WTC11 (cell line): ENCODE data around the gene KLK3. TPM values are rescaled to one million over a fixed set of nuclear protein-coding genes. Genes with fewer than 3 reads are reported as not detected.

Experiments
- ATAC-seq: fragments of 200-7000 bp; cut with Tn5 transposase; 2 replicates; pipeline ENCODE4 v1.10.0; 2021; ENCODE audit warnings: mild to moderate bottlenecking, moderate library complexity
- CTCF ChIA-PET: fragments of 300-600 bp; sonication (Branson Sonifier 250); formaldehyde crosslinking; loops from one replicate; lab custom pipeline; 2021; ENCODE audit warnings: antibody characterized with exemption; lab: Charles Lee
- POLR2A ChIA-PET: fragments of 350-600 bp; sonication (Branson Sonifier 250); formaldehyde crosslinking; loops from one replicate; lab custom pipeline; 2021; ENCODE audit warnings: antibody characterized with exemption; lab: Charles Lee
- DNase-seq: peaks from one replicate; pipeline ENCODE4 v3.0.0; 2021; ENCODE audit warnings: low spot score
- H3K27ac Mint-ChIP-seq: 2 replicates; pipeline ENCODE4 v1.8.0; 2021; ENCODE audit warnings: mixed read lengths
- H3K27me3 Mint-ChIP-seq: 2 replicates; pipeline ENCODE4 v1.8.0; 2021; ENCODE audit warnings: low read depth, mild to moderate bottlenecking, moderate library complexity, mixed read lengths
- H3K36me3 Mint-ChIP-seq: 2 replicates; pipeline ENCODE4 v1.8.0; 2021; ENCODE audit warnings: mixed read lengths
- H3K4me1 Mint-ChIP-seq: 2 replicates; pipeline ENCODE4 v1.8.0; 2022; ENCODE audit warnings: mixed read lengths
- H3K4me3 Mint-ChIP-seq: 2 replicates; pipeline ENCODE4 v1.8.0; 2021; ENCODE audit warnings: mild to moderate bottlenecking, moderate library complexity, mixed read lengths
- H3K9me3 Mint-ChIP-seq: 2 replicates; pipeline ENCODE4 v1.8.0; 2021; ENCODE audit warnings: mixed read lengths
- ELF4 ChIP-seq: sonication (generic); formaldehyde crosslinking; IDR thresholded peaks from 2 replicates; pipeline ENCODE4 v1.8.1; 2022; ENCODE audit warnings: low read depth, mild to moderate bottlenecking, moderate library complexity, missing genetic modification reagents
- EMX1 ChIP-seq: fragments of 250-450 bp; sonication (Bioruptor Pico); IDR thresholded peaks from 2 replicates; pipeline ENCODE4 v1.8.0; 2021; ENCODE audit warnings: mild to moderate bottlenecking
- ESRRA ChIP-seq: sonication (generic); formaldehyde crosslinking; IDR thresholded peaks from 2 replicates; pipeline ENCODE4 v1.8.1; 2022; ENCODE audit warnings: mild to moderate bottlenecking, missing genetic modification reagents, borderline replicate concordance
- ETV6 ChIP-seq: sonication (generic); formaldehyde crosslinking; IDR thresholded peaks from 2 replicates; pipeline ENCODE4 v1.8.1; 2022; ENCODE audit warnings: mild to moderate bottlenecking, missing genetic modification reagents
- GRHL2 ChIP-seq: fragments of 250-450 bp; sonication (Bioruptor Pico); IDR thresholded peaks from 2 replicates; pipeline ENCODE4 v1.8.0; 2022; ENCODE audit warnings: mild to moderate bottlenecking, moderate library complexity; ENCODE audit not compliant: insufficient replicate concordance, severe bottlenecking
- IRF2 ChIP-seq: sonication (generic); formaldehyde crosslinking; IDR thresholded peaks from 2 replicates; pipeline ENCODE4 v1.8.0; 2022; ENCODE audit warnings: low read depth, missing genetic modification reagents, borderline replicate concordance
- JAZF1 ChIP-seq: fragments of 250-450 bp; sonication (Bioruptor Pico); IDR thresholded peaks from 2 replicates; pipeline ENCODE4 v1.9.0; 2021; ENCODE audit warnings: moderate library complexity, mild to moderate bottlenecking, inconsistent platforms
- NFATC4 ChIP-seq: fragments of 250-450 bp; sonication (Bioruptor Pico); IDR thresholded peaks from 2 replicates; pipeline ENCODE4 v1.9.0; 2021; ENCODE audit warnings: mild to moderate bottlenecking
- OVOL2 ChIP-seq: fragments of 250-450 bp; sonication (Bioruptor Pico); IDR thresholded peaks from 2 replicates; pipeline ENCODE4 v1.9.0; 2021; ENCODE audit warnings: mild to moderate bottlenecking, borderline replicate concordance
- PRRX2 ChIP-seq: fragments of 250-450 bp; sonication (Bioruptor Pico); IDR thresholded peaks from 2 replicates; pipeline ENCODE4 v1.8.0; 2021; ENCODE audit warnings: mild to moderate bottlenecking
- ZBTB21 ChIP-seq: sonication (generic); formaldehyde crosslinking; IDR thresholded peaks from 2 replicates; pipeline ENCODE4 v1.8.1; 2023; ENCODE audit warnings: mild to moderate bottlenecking, missing genetic modification reagents, borderline replicate concordance
- ZNF138 ChIP-seq: sonication (generic); formaldehyde crosslinking; conservative IDR thresholded peaks from 2 replicates; pipeline ENCODE4 v1.8.1; 2022; ENCODE audit warnings: mild to moderate bottlenecking, moderate library complexity, missing genetic modification reagents
- total RNA-seq: library from RNA; stranded (reverse); gene quantifications from 3 replicates; pipeline ENCODE4 v1.2.3, GENCODE V29; 2021
- TF ChIP-seq, protein P1 (sequence below): sonication (generic); formaldehyde crosslinking; conservative IDR thresholded peaks from 2 replicates; pipeline ENCODE4 v1.8.1; 2023; ENCODE audit warnings: mild to moderate bottlenecking, low read depth, missing genetic modification reagents, moderate library complexity
- TF ChIP-seq, protein P2 (sequence below): fragments of 250-450 bp; sonication (Bioruptor Pico); IDR thresholded peaks from 2 replicates; pipeline ENCODE4 v1.9.0; 2021; ENCODE audit warnings: mild to moderate bottlenecking
- TF ChIP-seq, protein P3 (sequence below): fragments of 250-450 bp; sonication (Bioruptor Pico); IDR thresholded peaks from 2 replicates; pipeline ENCODE4 v1.9.0; 2021; ENCODE audit warnings: moderate library complexity, mild to moderate bottlenecking, inconsistent platforms, borderline replicate concordance
- TF ChIP-seq, protein P4 (sequence below): sonication (generic); formaldehyde crosslinking; IDR thresholded peaks from 2 replicates; pipeline ENCODE4 v1.8.0; 2023; ENCODE audit warnings: missing genetic modification reagents
- TF ChIP-seq, protein P5 (sequence below): sonication (generic); formaldehyde crosslinking; IDR thresholded peaks from 2 replicates; pipeline ENCODE4 v1.8.0; 2022; ENCODE audit warnings: mild to moderate bottlenecking, missing genetic modification reagents
- TF ChIP-seq, protein P6 (sequence below): sonication (generic); formaldehyde crosslinking; IDR thresholded peaks from 2 replicates; pipeline ENCODE4 v1.8.0; 2022; ENCODE audit warnings: mild to moderate bottlenecking, missing genetic modification reagents
- TF ChIP-seq, protein P7 (sequence below): sonication (generic); formaldehyde crosslinking; IDR thresholded peaks from 2 replicates; pipeline ENCODE4 v1.8.1; 2022; ENCODE audit warnings: low read depth, missing genetic modification reagents, borderline replicate concordance
- TF ChIP-seq, protein P8 (sequence below): fragments of 250-450 bp; sonication (Bioruptor Pico); IDR thresholded peaks from 2 replicates; pipeline ENCODE4 v2.1.2; 2022; ENCODE audit warnings: mild to moderate bottlenecking, moderate library complexity

Gene KLK3
- total RNA-seq, 1 experiment from 2014 or later: 0.13 TPM

DNA sequence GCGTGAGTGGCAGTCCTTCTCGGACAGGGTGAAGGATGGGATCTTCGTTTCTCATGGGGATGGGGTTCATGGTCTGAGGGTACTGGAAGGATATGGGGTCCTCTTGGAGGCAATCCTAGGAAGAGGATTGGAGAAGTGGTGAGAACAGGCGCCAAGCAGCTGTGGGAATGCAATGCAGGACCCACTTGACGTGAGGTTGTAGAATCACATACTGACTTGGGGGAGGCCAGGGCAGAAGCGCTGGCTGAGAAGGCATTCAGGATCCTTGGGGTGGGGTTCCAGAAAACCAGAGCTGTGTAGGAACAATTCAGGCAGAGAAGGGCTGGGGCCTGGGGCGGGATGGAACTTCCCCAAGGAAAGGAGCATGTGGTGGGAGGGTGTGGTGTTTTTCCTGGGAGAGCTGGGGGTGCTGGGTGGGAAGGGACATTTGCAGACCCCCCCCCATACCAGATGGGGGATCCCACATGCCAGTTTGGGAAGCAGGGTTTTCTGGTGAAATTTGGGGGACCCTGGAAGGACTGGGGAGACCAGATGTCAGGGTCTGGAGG is 32.0 kb upstream of the KLK3 start:
- POLR2A ChIA-PET: interaction anchor here (0.6 to 0.7 kb wide), 2 partner anchors 28 to 326 kb away, joined by 3 to 4 read pairs; no protein-coding TSS in a partner anchor

DNA sequence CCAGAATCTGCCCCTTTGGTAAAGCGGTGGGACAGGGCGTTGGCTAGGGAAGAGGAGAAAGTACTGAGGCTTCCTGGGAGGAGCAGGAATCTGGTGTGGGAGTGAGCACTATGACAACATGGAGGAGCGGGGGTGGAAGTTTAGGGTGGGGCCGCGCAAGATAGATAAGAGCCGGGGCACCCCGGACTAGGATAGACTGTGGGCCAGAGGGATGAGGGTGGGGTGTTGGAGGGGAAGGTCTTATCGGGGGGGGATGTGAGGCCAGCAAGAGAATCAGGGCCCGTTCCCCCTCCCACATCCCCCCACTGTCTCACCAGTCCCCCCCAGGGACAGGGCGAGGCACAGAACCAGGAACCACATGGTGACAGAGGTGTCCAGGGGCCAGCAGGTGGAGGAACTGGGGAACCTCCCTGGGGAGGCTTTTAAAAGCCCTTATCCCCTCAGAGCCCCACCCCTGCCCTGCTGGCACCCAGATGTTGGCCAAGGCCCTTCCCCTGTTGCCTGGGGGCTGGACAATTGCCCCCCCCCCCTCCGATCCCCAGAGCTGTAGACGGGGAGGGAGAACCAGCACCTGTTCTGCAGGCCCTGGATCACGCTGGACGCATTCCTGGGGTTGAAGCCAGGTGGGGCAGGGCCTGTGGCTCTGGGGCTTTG is 31.2 kb upstream of the KLK3 start, which contains the start of gene KLK1:
Gene KLK1 (minus strand): TSS at position 399 of the 654 bp plus-strand sequence. CDS start 39 bp downstream, at position 360.
- Mint-ChIP-seq H3K36me3 (no peaks in the 10 kb centered on the region), H3K4me3 (no peak within 1 kb of the TSS), H3K4me1 (peaks cover 29% of the 10 kb centered on the region), H3K27me3 (peaks cover 85% of the 10 kb centered on the region), H3K27ac (no peak within 1 kb of the TSS), H3K9me3 (no peaks in the 10 kb centered on the region)
- DNase-seq: no peak
- CTCF ChIA-PET: no interaction called here
- no peak for ATAC-seq
- POLR2A ChIA-PET: interaction anchor here (0.6 to 0.7 kb wide), 2 partner anchors 29 to 326 kb away, joined by 3 to 4 read pairs; no protein-coding TSS in a partner anchor
- TF ChIP-seq, protein P1, sequence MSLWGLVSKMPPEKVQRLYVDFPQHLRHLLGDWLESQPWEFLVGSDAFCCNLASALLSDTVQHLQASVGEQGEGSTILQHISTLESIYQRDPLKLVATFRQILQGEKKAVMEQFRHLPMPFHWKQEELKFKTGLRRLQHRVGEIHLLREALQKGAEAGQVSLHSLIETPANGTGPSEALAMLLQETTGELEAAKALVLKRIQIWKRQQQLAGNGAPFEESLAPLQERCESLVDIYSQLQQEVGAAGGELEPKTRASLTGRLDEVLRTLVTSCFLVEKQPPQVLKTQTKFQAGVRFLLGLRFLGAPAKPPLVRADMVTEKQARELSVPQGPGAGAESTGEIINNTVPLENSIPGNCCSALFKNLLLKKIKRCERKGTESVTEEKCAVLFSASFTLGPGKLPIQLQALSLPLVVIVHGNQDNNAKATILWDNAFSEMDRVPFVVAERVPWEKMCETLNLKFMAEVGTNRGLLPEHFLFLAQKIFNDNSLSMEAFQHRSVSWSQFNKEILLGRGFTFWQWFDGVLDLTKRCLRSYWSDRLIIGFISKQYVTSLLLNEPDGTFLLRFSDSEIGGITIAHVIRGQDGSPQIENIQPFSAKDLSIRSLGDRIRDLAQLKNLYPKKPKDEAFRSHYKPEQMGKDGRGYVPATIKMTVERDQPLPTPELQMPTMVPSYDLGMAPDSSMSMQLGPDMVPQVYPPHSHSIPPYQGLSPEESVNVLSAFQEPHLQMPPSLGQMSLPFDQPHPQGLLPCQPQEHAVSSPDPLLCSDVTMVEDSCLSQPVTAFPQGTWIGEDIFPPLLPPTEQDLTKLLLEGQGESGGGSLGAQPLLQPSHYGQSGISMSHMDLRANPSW (CRISPR knock-in tag): no peak
- no peak for TF ChIP-seq ZBTB21 (CRISPR knock-in tag)
- TF ChIP-seq, protein P2, sequence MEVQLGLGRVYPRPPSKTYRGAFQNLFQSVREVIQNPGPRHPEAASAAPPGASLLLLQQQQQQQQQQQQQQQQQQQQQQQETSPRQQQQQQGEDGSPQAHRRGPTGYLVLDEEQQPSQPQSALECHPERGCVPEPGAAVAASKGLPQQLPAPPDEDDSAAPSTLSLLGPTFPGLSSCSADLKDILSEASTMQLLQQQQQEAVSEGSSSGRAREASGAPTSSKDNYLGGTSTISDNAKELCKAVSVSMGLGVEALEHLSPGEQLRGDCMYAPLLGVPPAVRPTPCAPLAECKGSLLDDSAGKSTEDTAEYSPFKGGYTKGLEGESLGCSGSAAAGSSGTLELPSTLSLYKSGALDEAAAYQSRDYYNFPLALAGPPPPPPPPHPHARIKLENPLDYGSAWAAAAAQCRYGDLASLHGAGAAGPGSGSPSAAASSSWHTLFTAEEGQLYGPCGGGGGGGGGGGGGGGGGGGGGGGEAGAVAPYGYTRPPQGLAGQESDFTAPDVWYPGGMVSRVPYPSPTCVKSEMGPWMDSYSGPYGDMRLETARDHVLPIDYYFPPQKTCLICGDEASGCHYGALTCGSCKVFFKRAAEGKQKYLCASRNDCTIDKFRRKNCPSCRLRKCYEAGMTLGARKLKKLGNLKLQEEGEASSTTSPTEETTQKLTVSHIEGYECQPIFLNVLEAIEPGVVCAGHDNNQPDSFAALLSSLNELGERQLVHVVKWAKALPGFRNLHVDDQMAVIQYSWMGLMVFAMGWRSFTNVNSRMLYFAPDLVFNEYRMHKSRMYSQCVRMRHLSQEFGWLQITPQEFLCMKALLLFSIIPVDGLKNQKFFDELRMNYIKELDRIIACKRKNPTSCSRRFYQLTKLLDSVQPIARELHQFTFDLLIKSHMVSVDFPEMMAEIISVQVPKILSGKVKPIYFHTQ: no peak
- TF ChIP-seq JAZF1 (CRISPR knock-in tag): no peak
- TF ChIP-seq, protein P3, sequence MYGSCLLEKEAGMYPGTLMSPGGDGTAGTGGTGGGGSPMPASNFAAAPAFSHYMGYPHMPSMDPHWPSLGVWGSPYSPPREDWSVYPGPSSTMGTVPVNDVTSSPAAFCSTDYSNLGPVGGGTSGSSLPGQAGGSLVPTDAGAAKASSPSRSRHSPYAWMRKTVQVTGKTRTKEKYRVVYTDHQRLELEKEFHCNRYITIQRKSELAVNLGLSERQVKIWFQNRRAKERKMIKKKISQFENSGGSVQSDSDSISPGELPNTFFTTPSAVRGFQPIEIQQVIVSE: no peak
- no peak for TF ChIP-seq EMX1 (CRISPR knock-in tag)
- no peak for TF ChIP-seq ELF4
- TF ChIP-seq, protein P4, sequence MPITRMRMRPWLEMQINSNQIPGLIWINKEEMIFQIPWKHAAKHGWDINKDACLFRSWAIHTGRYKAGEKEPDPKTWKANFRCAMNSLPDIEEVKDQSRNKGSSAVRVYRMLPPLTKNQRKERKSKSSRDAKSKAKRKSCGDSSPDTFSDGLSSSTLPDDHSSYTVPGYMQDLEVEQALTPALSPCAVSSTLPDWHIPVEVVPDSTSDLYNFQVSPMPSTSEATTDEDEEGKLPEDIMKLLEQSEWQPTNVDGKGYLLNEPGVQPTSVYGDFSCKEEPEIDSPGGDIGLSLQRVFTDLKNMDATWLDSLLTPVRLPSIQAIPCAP (CRISPR knock-in tag): no peak
- no peak for TF ChIP-seq GRHL2 (CRISPR knock-in tag)
- no peak for TF ChIP-seq OVOL2 (CRISPR knock-in tag)
- no peak for TF ChIP-seq PRRX2 (CRISPR knock-in tag)
- TF ChIP-seq, protein P5, sequence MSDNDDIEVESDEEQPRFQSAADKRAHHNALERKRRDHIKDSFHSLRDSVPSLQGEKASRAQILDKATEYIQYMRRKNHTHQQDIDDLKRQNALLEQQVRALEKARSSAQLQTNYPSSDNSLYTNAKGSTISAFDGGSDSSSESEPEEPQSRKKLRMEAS: no peak
- TF ChIP-seq IRF2: no peak
- TF ChIP-seq, protein P6, sequence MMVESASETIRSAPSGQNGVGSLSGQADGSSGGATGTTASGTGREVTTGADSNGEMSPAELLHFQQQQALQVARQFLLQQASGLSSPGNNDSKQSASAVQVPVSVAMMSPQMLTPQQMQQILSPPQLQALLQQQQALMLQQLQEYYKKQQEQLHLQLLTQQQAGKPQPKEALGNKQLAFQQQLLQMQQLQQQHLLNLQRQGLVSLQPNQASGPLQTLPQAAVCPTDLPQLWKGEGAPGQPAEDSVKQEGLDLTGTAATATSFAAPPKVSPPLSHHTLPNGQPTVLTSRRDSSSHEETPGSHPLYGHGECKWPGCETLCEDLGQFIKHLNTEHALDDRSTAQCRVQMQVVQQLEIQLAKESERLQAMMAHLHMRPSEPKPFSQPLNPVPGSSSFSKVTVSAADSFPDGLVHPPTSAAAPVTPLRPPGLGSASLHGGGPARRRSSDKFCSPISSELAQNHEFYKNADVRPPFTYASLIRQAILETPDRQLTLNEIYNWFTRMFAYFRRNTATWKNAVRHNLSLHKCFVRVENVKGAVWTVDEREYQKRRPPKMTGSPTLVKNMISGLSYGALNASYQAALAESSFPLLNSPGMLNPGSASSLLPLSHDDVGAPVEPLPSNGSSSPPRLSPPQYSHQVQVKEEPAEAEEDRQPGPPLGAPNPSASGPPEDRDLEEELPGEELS (CRISPR knock-in tag): no peak
- TF ChIP-seq ETV6 (CRISPR knock-in tag): no peak
- TF ChIP-seq ZNF138 (CRISPR knock-in tag): no peak
- TF ChIP-seq NFATC4 (CRISPR knock-in tag): no peak

More for the DNA sequence above, 32.0 kb upstream of the KLK3 start:
- ATAC-seq: no peak
- TF ChIP-seq, protein P7, sequence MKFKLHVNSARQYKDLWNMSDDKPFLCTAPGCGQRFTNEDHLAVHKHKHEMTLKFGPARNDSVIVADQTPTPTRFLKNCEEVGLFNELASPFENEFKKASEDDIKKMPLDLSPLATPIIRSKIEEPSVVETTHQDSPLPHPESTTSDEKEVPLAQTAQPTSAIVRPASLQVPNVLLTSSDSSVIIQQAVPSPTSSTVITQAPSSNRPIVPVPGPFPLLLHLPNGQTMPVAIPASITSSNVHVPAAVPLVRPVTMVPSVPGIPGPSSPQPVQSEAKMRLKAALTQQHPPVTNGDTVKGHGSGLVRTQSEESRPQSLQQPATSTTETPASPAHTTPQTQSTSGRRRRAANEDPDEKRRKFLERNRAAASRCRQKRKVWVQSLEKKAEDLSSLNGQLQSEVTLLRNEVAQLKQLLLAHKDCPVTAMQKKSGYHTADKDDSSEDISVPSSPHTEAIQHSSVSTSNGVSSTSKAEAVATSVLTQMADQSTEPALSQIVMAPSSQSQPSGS (CRISPR knock-in tag): no peak
- TF ChIP-seq, protein P5: no peak
- TF ChIP-seq ESRRA (CRISPR knock-in tag): no peak
- TF ChIP-seq, protein P8, sequence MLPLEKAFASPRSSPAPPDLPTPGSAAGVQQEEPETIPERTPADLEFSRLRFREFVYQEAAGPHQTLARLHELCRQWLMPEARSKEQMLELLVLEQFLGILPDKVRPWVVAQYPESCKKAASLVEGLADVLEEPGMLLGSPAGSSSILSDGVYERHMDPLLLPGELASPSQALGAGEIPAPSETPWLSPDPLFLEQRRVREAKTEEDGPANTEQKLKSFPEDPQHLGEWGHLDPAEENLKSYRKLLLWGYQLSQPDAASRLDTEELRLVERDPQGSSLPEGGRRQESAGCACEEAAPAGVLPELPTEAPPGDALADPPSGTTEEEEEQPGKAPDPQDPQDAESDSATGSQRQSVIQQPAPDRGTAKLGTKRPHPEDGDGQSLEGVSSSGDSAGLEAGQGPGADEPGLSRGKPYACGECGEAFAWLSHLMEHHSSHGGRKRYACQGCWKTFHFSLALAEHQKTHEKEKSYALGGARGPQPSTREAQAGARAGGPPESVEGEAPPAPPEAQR (CRISPR knock-in tag): no peak
- CTCF ChIA-PET: no interaction called here
- H3K4me1 Mint-ChIP-seq: peaks cover 32% of the 10 kb centered on the region
- H3K27me3 Mint-ChIP-seq: peaks cover 84% of the 10 kb centered on the region
- H3K27ac Mint-ChIP-seq: no peak overlapping the region
- no peaks in the 10 kb centered on the region for H3K9me3 Mint-ChIP-seq
- no peak overlapping the region for H3K4me3 Mint-ChIP-seq
- no peaks in the 10 kb centered on the region for H3K36me3 Mint-ChIP-seq
- DNase-seq: no peak
